Testis (tissue), 3 donors: ENCODE data around the gene ANKS1B. TPM values are rescaled to one million over a fixed set of nuclear protein-coding genes. Genes with fewer than 3 reads are reported as not detected.

ENCODE experiments used
- DNase-seq: peaks from one replicate; pipeline ENCODE4 v3.0.0-alpha.2; 2019
- H3K27ac ChIP-seq, 2 donors: fragments of 200-600 bp; sonication (generic); one replicate each; pipeline ENCODE4 v1.5.1; 2019
- H3K27me3 ChIP-seq: fragments of 200-600 bp; sonication (generic); one replicate; pipeline ENCODE4 v1.5.1; 2019
- H3K36me3 ChIP-seq: fragments of 200-600 bp; sonication (generic); one replicate; pipeline ENCODE4 v1.5.1; 2017; ENCODE audit warnings: low read depth; ENCODE audit errors: missing control alignments
- H3K4me1 ChIP-seq: fragments of 200-600 bp; sonication (generic); one replicate; pipeline ENCODE4 v1.5.1; 2019
- H3K4me3 ChIP-seq, 2 donors: fragments of 200-600 bp; sonication (generic); one replicate each; pipeline ENCODE4 v1.5.1; 2017 to 2019
- H3K9me3 ChIP-seq: fragments of 200-600 bp; sonication (generic); one replicate; pipeline ENCODE4 v1.5.1; 2017
- CTCF ChIP-seq, 3 experiments: fragments of 450-650 bp in 2 of 3; fragments of 200-600 bp in 1 of 3; sonication (generic) in 1 of 3; IDR thresholded peaks; one replicate each; pipeline ENCODE4 v1.5.1; 2016 to 2019; ENCODE audit warnings: antibody characterized with exemption in 3 of 3, mild to moderate bottlenecking in 2 of 3, moderate library complexity in 1 of 3
- POLR2A ChIP-seq: fragments of 450-650 bp; IDR thresholded peaks from one replicate; pipeline ENCODE4 v1.6.1; 2017; ENCODE audit warnings: antibody characterized with exemption, mild to moderate bottlenecking, moderate library complexity
- WGBS, 2 donors: methylation state at CpG; one replicate each; pipeline ENCODE4 v1.1.5; 2018; 5-methylcytosine and 5-hydroxymethylcytosine counted together
- intact Hi-C: fragments of 100-400 bp; cut with DNase I; formaldehyde crosslinking; loops from one replicate; pipeline ENCODE4 v1.15.1; 2023; ENCODE audit warnings: low total_unique reads
- polyA plus RNA-seq: library from polyadenylated mRNA; stranded (reverse); fragments of 350-450 nt; fragmentation: Illumina TruSeq; extraction: RNeasy Lipid Tissue Mini Kit (QIAGEN cat#74804); gene quantifications from one replicate; pipeline ENCODE4 v1.2.3, GENCODE V29; 2014; ENCODE audit warnings: low read depth, low replicate concordance; ENCODE audit not compliant: insufficient read depth
- total RNA-seq, 2 donors: library from RNA; depleted of rRNA; stranded (reverse); fragments of >200 nt; gene quantifications; one replicate each; pipeline ENCODE4 v1.2.3, GENCODE V29; 2016

ANKS1B gene
- total and polyA plus RNA-seq, 3 donors from 2014 or later: 26.8 to 58.2 (median 30.9) TPM

GRCh38 chr12:99387661-99388060 is 597.1 kb downstream of the ANKS1B start:
- Histone ChIP-seq H3K27me3 (no peaks in the 10 kb centered on the region), H3K4me3 (peak overlapping the region in 1 of 2 donors; percentile 2), H3K36me3 (no peaks in the 10 kb centered on the region), H3K27ac (no peak overlapping the region), H3K4me1 (no peaks in the 10 kb centered on the region), H3K9me3 (no peaks in the 10 kb centered on the region)
- no peak for TF ChIP-seq POLR2A
- TF ChIP-seq CTCF (IDR thresholded peaks at IDR 0.05): no peak
- intact Hi-C loops: no loop called here
- WGBS, 2 donors: 73 to 76% methylated on average over 4 of the region's 4 CpGs
- no peak for DNase-seq

GRCh38 chr12:99386907-99387306 is 597.8 kb downstream of the ANKS1B start:
- Histone ChIP-seq H3K4me3 (peak overlapping the region in 1 of 2 donors; percentile 2), H3K27me3 (no peaks in the 10 kb centered on the region), H3K27ac (no peak overlapping the region), H3K9me3 (no peaks in the 10 kb centered on the region), H3K4me1 (no peaks in the 10 kb centered on the region), H3K36me3 (no peaks in the 10 kb centered on the region)
- no peak for DNase-seq
- no peak for TF ChIP-seq CTCF (IDR thresholded peaks at IDR 0.05)
- TF ChIP-seq POLR2A: no peak
- intact Hi-C loops: no loop called here
- 65 to 82% methylated on average over 2 of the region's 2 CpGs for WGBS, 2 donors

DNA sequence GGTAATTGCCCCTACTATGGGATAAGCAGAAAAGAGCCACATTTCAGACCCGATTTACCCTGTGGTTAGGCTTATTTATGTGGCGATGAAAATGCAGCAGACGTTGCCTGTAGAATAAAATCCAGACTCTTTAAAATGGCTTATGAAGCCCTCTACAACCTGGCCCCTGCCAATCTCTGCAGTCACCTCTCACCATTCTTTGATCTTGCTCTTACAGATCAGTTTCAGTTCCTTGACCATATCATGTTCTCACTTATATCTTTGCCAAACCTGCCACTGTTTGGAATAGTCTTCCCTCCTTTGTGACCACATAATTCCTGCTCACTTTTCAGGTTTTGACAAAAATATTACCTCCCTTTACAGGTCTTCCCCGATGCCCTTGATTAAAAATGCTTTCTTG is 601.5 kb downstream of the ANKS1B start:
- TF ChIP-seq POLR2A (no peak), CTCF (IDR thresholded peaks at IDR 0.05) (no peak)
- no peaks in the 10 kb centered on the region for H3K27me3 ChIP-seq
- no peaks in the 10 kb centered on the region for H3K9me3 ChIP-seq
- H3K27ac ChIP-seq: no peak overlapping the region
- 83 to 88% methylated on average over 4 of the region's 4 CpGs for WGBS, 2 donors
- H3K4me3 ChIP-seq: no peak overlapping the region
- DNase-seq: no peak
- intact Hi-C loops: no loop called here
- no peaks in the 10 kb centered on the region for H3K4me1 ChIP-seq
- H3K36me3 ChIP-seq: no peaks in the 10 kb centered on the region

- no peak for TF ChIP-seq CTCF (IDR thresholded peaks at IDR 0.05)
- TF ChIP-seq POLR2A: no peak
- Histone ChIP-seq H3K36me3 (no peaks in the 10 kb centered on the region), H3K27ac (no peak overlapping the region), H3K4me1 (no peaks in the 10 kb centered on the region), H3K9me3 (no peaks in the 10 kb centered on the region), H3K4me3 (no peak overlapping the region), H3K27me3 (no peaks in the 10 kb centered on the region)
- DNase-seq: no peak
- 67 to 77% methylated on average over 2 of the region's 2 CpGs for WGBS, 2 donors
- intact Hi-C loops: no loop called here
Measured at GRCh38 chr12:99381992-99382391, 602.7 kb downstream of the ANKS1B start.

DNA sequence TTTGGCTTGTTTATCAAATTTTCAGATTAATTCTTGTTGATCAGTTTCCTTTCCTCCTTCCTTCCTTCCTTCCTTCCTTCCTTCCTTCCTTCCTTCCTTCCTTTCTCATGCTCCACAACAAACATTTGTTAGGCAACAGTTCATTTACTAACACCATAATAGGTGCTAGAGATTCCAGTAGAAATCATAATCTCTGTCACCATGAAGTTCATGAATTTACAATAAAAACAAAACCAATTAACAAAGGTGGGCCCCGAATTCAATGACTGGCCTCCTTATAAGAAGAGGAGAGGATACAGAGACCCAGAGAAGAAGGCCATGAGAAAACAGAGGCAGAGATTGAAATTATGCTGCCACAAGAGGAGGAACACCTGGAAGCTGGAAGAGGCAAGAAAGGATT is 604.0 kb downstream of the ANKS1B start:
- Histone ChIP-seq H3K4me3 (no peak overlapping the region), H3K9me3 (no peaks in the 10 kb centered on the region), H3K27me3 (no peaks in the 10 kb centered on the region), H3K36me3 (no peaks in the 10 kb centered on the region), H3K27ac (no peak overlapping the region), H3K4me1 (no peaks in the 10 kb centered on the region)
- intact Hi-C loops: no loop called here
- DNase-seq: no peak
- no peak for TF ChIP-seq POLR2A
- no peak for TF ChIP-seq CTCF (IDR thresholded peaks at IDR 0.05)
- WGBS, 2 donors: 89% methylated on average over 1 of the region's 1 CpG
